A673 (cell line): ENCODE results near the gene CHTF8. TPM values are rescaled to one million over a fixed set of nuclear protein-coding genes. Genes with fewer than 3 reads are reported as not detected.

Experiments used
- Bru-seq: library from RNA; stranded (reverse); fragments of 400-500 nt; gene quantifications from one replicate; lab custom pipeline; 2021; lab: Mats Ljungman, UMichigan
- BruChase-seq, 2 experiments: library from RNA; stranded (reverse); fragments of 400-500 nt; gene quantifications; one replicate each; lab custom pipeline; 2021; lab: Mats Ljungman, UMichigan
- BruUV-seq: library from RNA; stranded (reverse); fragments of 400-500 nt; replicated peaks from 2 replicates; lab custom pipeline; 2021; lab: Mats Ljungman, UMichigan
- CTCF ChIA-PET: fragments of 300-600 bp; sonication (Branson Sonifier 250); formaldehyde crosslinking; loops from one replicate; lab custom pipeline; 2022; ENCODE audit warnings: antibody characterized with exemption; lab: Charles Lee
- POLR2A ChIA-PET: fragments of 300-600 bp; sonication (Branson Sonifier 250); formaldehyde crosslinking; loops from one replicate; lab custom pipeline; 2022; ENCODE audit warnings: antibody characterized with exemption; ENCODE audit not compliant: low non-redundant PET; lab: Charles Lee
- DNase-seq: peaks from one replicate; pipeline ENCODE4 v3.0.0-alpha.2; 2015; ENCODE audit warnings: low spot score
- H3K27ac ChIP-seq: fragments of 200-600 bp; sonication (generic); 2 replicates; pipeline ENCODE4 v1.5.1; 2016; ENCODE audit warnings: mixed run types, low read depth, mild to moderate bottlenecking, mixed read lengths, antibody characterized with exemption, low read length; ENCODE audit not compliant: poor library complexity, severe bottlenecking
- H3K27me3 ChIP-seq: fragments of 200-600 bp; sonication (generic); replicated peaks from 2 replicates; pipeline ENCODE4 v1.6.1; 2017; ENCODE audit warnings: mixed run types, low read depth, mild to moderate bottlenecking, mixed read lengths, antibody characterized with exemption, low read length; ENCODE audit not compliant: insufficient read depth, poor library complexity
- H3K36me3 ChIP-seq: fragments of 200-600 bp; sonication (generic); 2 replicates; pipeline ENCODE4 v1.6.1; 2016; ENCODE audit warnings: mixed run types, mild to moderate bottlenecking, mixed read lengths, antibody characterized with exemption, low read length; ENCODE audit not compliant: insufficient read depth, poor library complexity, severe bottlenecking
- H3K4me1 ChIP-seq: fragments of 200-600 bp; sonication (generic); 2 replicates; pipeline ENCODE4 v1.6.1; 2017; ENCODE audit warnings: mixed run types, mild to moderate bottlenecking, mixed read lengths, antibody characterized with exemption, low read length; ENCODE audit not compliant: insufficient read depth, poor library complexity, severe bottlenecking
- H3K4me3 ChIP-seq: fragments of 200-600 bp; sonication (generic); 2 replicates; pipeline ENCODE4 v1.5.1; 2016; ENCODE audit warnings: low read depth, mixed run types, mild to moderate bottlenecking, mixed read lengths, low read length; ENCODE audit not compliant: poor library complexity, severe bottlenecking
- H3K9me3 ChIP-seq: fragments of 200-600 bp; sonication (generic); 2 replicates; pipeline ENCODE4 v1.6.1; 2016; ENCODE audit warnings: mixed run types, low read depth, mild to moderate bottlenecking, mixed read lengths, antibody characterized with exemption, low read length; ENCODE audit not compliant: poor library complexity, severe bottlenecking
- EZH2 ChIP-seq: fragments of 200-600 bp; sonication (generic); IDR thresholded peaks from 2 replicates; pipeline ENCODE4 v1.6.1; 2017; ENCODE audit warnings: borderline replicate concordance, low read depth, mild to moderate bottlenecking, mixed read lengths, antibody characterized with exemption, low read length; ENCODE audit not compliant: poor library complexity, severe bottlenecking
- intact Hi-C: fragments of 100-400 bp; cut with micrococcal nuclease; formaldehyde crosslinking; loops from one replicate; pipeline ENCODE4 v1.10.0; 2022; ENCODE audit not compliant: unreplicated experiment
- long read RNA-seq: library from polyadenylated mRNA; stranded (forward); transcript quantifications from one replicate; pipeline ENCODE4 v2.0.0, GENCODE V29; 2022
- total RNA-seq: library from RNA; stranded (reverse); gene quantifications from 2 replicates; pipeline ENCODE4 v1.2.3, GENCODE V29; 2021
- TF ChIP-seq, protein P1 (sequence below): fragments of 300-800, 200-600 bp; sonication (generic); conservative IDR thresholded peaks from 2 replicates; pipeline ENCODE4 v1.5.1; 2017; ENCODE audit warnings: low read depth, mild to moderate bottlenecking, antibody characterized with exemption, low read length, moderate library complexity, mixed read lengths

Gene CHTF8
- total RNA-seq (113 and 121 TPM in 2 replicates), Bru-seq, nascent RNA (percentile 78 among the genes with signal in this experiment), BruChase-seq, experiment 1, labeled RNA remaining after a 2-hour chase (percentile 83 among the genes with signal in this experiment), BruChase-seq, experiment 2, labeled RNA remaining after a 6-hour chase (percentile 86 among the genes with signal in this experiment)
- long read RNA-seq, transcript CHTF8-203 (4 exons, 2,903 nt), result major isoform, 13 of 55 reads
- long read RNA-seq, transcript CHTF8-205 (3 exons, 856 nt), result minor isoform, 12 of 55 reads
- long read RNA-seq, transcript CHTF8-201 (1 exons, 2,561 nt), result major isoform, 13 of 55 reads
- long read RNA-seq, partial matches to known transcripts, result 0 of 55 reads
- long read RNA-seq, other reads (novel, unspliced or antisense), result 10 of 55 reads

DNA sequence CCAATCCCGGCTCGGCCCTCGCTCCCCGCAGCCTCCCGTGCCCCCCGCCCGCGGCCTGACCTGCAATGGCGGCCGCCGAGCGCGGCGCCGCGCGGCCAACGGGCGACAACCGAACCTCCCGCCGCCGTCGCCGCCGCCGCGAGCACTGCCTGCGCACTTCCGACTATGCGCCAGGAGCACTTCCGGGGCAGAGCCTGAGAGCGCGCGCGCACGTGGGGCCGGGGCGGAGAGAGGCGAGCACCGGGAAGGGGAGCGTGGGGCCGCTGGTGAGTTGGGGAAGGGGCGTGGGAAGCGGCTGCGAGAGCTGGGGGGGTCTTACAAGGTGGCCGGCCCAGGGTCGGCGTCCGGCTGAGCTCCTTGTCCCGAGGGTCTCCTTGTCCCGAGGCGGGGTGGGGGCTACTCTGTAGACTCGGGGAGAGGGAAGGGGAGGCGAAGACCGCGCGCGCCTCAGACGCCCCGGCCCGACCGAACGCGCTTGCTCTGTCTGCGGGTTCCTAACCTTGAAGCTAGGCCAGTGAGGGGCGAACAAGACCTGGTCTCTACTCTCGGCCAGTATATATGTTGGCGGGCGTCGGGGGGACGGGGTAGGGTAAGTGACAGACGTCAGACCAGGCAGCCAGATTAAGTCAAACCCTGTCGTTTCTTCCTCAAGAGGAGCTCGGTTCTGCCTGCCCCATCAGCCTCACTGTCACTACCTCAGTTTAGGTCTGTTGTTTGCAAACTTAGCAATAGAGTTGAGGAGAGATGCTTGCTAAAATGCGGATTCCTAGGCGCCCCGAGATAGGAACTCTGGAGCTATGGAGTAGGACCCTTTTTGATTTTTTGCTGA lies at the start of gene CHTF8, which contains the start of gene UTP4:
Gene CHTF8, minus strand, starts transcription at position 165 of the 829 bp plus-strand sequence. CDS start 11,130 bp downstream, outside the sequence.
Gene UTP4, plus strand, starts transcription at position 226 of the 829 bp plus-strand sequence. CDS start 811 bp downstream, outside the sequence.
- peak within 1 kb of the TSS; percentile 97 for H3K27ac ChIP-seq
- TF ChIP-seq EZH2, result no peak
- TF ChIP-seq, protein P1, sequence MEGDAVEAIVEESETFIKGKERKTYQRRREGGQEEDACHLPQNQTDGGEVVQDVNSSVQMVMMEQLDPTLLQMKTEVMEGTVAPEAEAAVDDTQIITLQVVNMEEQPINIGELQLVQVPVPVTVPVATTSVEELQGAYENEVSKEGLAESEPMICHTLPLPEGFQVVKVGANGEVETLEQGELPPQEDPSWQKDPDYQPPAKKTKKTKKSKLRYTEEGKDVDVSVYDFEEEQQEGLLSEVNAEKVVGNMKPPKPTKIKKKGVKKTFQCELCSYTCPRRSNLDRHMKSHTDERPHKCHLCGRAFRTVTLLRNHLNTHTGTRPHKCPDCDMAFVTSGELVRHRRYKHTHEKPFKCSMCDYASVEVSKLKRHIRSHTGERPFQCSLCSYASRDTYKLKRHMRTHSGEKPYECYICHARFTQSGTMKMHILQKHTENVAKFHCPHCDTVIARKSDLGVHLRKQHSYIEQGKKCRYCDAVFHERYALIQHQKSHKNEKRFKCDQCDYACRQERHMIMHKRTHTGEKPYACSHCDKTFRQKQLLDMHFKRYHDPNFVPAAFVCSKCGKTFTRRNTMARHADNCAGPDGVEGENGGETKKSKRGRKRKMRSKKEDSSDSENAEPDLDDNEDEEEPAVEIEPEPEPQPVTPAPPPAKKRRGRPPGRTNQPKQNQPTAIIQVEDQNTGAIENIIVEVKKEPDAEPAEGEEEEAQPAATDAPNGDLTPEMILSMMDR, result no peak
- BruUV-seq, result no TSS peak
- H3K4me3 ChIP-seq, result peak within 1 kb of the TSS; percentile 90
- CTCF ChIA-PET, result interaction anchor here (0.6 kb wide), 1 partner anchor 160 kb away, joined by 5 read pairs; no protein-coding TSS in a partner anchor
- no peaks in the 10 kb centered on the region for H3K27me3 ChIP-seq
- peak; percentile 93 for DNase-seq
- H3K36me3 ChIP-seq, result peaks cover 31% of the 10 kb centered on the region
- intact Hi-C loops, result no loop called here
- POLR2A ChIA-PET, result interaction anchor here (0.6 kb wide), 3 partner anchors 18 to 981 kb away, joined by 4 to 7 read pairs (median 4); partner anchors contain the start of gene TANGO6
- H3K9me3 ChIP-seq, result no peaks in the 10 kb centered on the region
- peaks cover 17% of the 10 kb centered on the region for H3K4me1 ChIP-seq

- peak overlapping the region; percentile 80 for H3K27ac ChIP-seq
- ChIA-PET POLR2A (no interaction called here), CTCF (interaction anchor here (0.5 kb wide), 1 partner anchor 33 kb away, joined by 4 read pairs; no protein-coding TSS in a partner anchor)
- intact Hi-C loops, result no loop called here
- no TSS peak for BruUV-seq
- H3K4me3 ChIP-seq, result no peak overlapping the region
- TF ChIP-seq EZH2, result no peak
- TF ChIP-seq, protein P1, result no peak
- H3K4me1 ChIP-seq, result peaks cover 35% of the 10 kb centered on the region
- no peaks in the 10 kb centered on the region for H3K27me3 ChIP-seq
- no peaks in the 10 kb centered on the region for H3K9me3 ChIP-seq
- no peaks in the 10 kb centered on the region for H3K36me3 ChIP-seq
- no peak for DNase-seq
Observed at GRCh38 chr16:69180011-69180338, 47.6 kb upstream of the CHTF8 start.

- TF ChIP-seq EZH2, result no peak
- TF ChIP-seq, protein P1, result no peak
- ChIA-PET CTCF (interaction anchor here (0.5 kb wide), 1 partner anchor 32 kb away, joined by 4 read pairs; no protein-coding TSS in a partner anchor), POLR2A (no interaction called here)
- Histone ChIP-seq H3K27me3 (no peaks in the 10 kb centered on the region), H3K36me3 (no peaks in the 10 kb centered on the region), H3K27ac (peak overlapping the region; percentile 80), H3K4me3 (no peak overlapping the region), H3K9me3 (no peaks in the 10 kb centered on the region), H3K4me1 (peaks cover 35% of the 10 kb centered on the region)
- peak; percentile 84 for DNase-seq
- no TSS peak for BruUV-seq
- intact Hi-C loops, result no loop called here
Observed at GRCh38 chr16:69179328-69180010, 47.1 kb upstream of the CHTF8 start.
